HUES6 (cell line): Measurements from ENCODE around the gene OSBPL7.
"Not testable (repeated sequence)": the region's sequence is repeated elsewhere in the genome, so short reads cannot be mapped to it uniquely, and the experiment has no call there.

Source experiments
- H3K27ac ChIP-seq: 2 replicates; pipeline ENCODE4 v1.7.0; 2013; ENCODE audit warnings: low read depth, mild to moderate bottlenecking, low read length, inconsistent platforms
- H3K27me3 ChIP-seq: 2 replicates; pipeline ENCODE4 v1.6.1; 2013; ENCODE audit warnings: low read length; ENCODE audit not compliant: control insufficient read depth, insufficient read depth
- H3K36me3 ChIP-seq: 2 replicates; pipeline ENCODE4 v1.6.1; 2013; ENCODE audit warnings: low read length; ENCODE audit not compliant: control insufficient read depth, insufficient read depth
- H3K4me1 ChIP-seq: 2 replicates; pipeline ENCODE4 v1.6.1; 2013; ENCODE audit warnings: low read length; ENCODE audit not compliant: control insufficient read depth, insufficient read depth
- H3K4me3 ChIP-seq: 2 replicates; pipeline ENCODE4 v1.5.1; 2013; ENCODE audit warnings: low read depth, low read length
- H3K9ac ChIP-seq: one replicate; pipeline ENCODE4 v1.6.1; 2013; ENCODE audit warnings: mild to moderate bottlenecking, low read length
- H3K9me3 ChIP-seq: 2 replicates; pipeline ENCODE4 v1.6.1; 2013; ENCODE audit warnings: low read depth, low read length; ENCODE audit not compliant: control insufficient read depth, insufficient read depth

OSBPL7 gene

GRCh38 chr17:47776330-47777197 is 45.0 kb downstream of the OSBPL7 start:
- H3K27me3 ChIP-seq: peaks cover 52% of the 10 kb centered on the region
- H3K27ac ChIP-seq: no peak overlapping the region
- H3K4me3 ChIP-seq: no peak overlapping the region
- H3K9me3 ChIP-seq: no peaks in the 10 kb centered on the region
- H3K36me3 ChIP-seq: no peaks in the 10 kb centered on the region
- H3K9ac ChIP-seq: no peak overlapping the region
- no peaks in the 10 kb centered on the region for H3K4me1 ChIP-seq

- no peaks in the 10 kb centered on the region for H3K4me1 ChIP-seq
- peaks cover 47% of the 10 kb centered on the region for H3K27me3 ChIP-seq
- H3K27ac ChIP-seq: no peak overlapping the region
- H3K9ac ChIP-seq: no peak overlapping the region
- no peaks in the 10 kb centered on the region for H3K36me3 ChIP-seq
- no peaks in the 10 kb centered on the region for H3K9me3 ChIP-seq
- H3K4me3 ChIP-seq: no peak overlapping the region
These were observed 46.5 kb downstream of the OSBPL7 start for GRCh38 chr17:47774987-47775580.

GRCh38 chr17:47774331-47774730 is 47.3 kb downstream of the OSBPL7 start:
- H3K4me1 ChIP-seq: no peaks in the 10 kb centered on the region
- no peak overlapping the region for H3K27ac ChIP-seq
- H3K4me3 ChIP-seq: no peak overlapping the region
- H3K36me3 ChIP-seq: no peaks in the 10 kb centered on the region
- H3K27me3 ChIP-seq: peaks cover 47% of the 10 kb centered on the region
- no peak overlapping the region for H3K9ac ChIP-seq
- no peaks in the 10 kb centered on the region for H3K9me3 ChIP-seq

GRCh38 chr17:47773649-47774048 is 47.9 kb downstream of the OSBPL7 start:
- not testable (repeated sequence) for H3K9ac ChIP-seq, H3K27ac ChIP-seq, H3K4me1 ChIP-seq, H3K36me3 ChIP-seq, H3K9me3 ChIP-seq, H3K4me3 ChIP-seq
- H3K27me3 ChIP-seq: peaks cover 47% of the 10 kb centered on the region

GRCh38 chr17:47763913-47764582 is 57.5 kb downstream of the OSBPL7 start:
- Histone ChIP-seq H3K36me3 (no peaks in the 10 kb centered on the region), H3K9ac (no peak overlapping the region), H3K27me3 (peaks cover 5% of the 10 kb centered on the region), H3K4me3 (no peak overlapping the region), H3K9me3 (peaks cover 5% of the 10 kb centered on the region), H3K27ac (no peak overlapping the region), H3K4me1 (no peaks in the 10 kb centered on the region)

- peaks cover 10% of the 10 kb centered on the region for H3K27me3 ChIP-seq
- no peak overlapping the region for H3K4me3 ChIP-seq
- H3K4me1 ChIP-seq: no peaks in the 10 kb centered on the region
- peaks cover 3% of the 10 kb centered on the region for H3K9me3 ChIP-seq
- H3K9ac ChIP-seq: no peak overlapping the region
- no peaks in the 10 kb centered on the region for H3K36me3 ChIP-seq
- H3K27ac ChIP-seq: no peak overlapping the region
These were observed 58.9 kb downstream of the OSBPL7 start for GRCh38 chr17:47762728-47763127.

- Histone ChIP-seq H3K9ac (no peak overlapping the region), H3K4me3 (no peak overlapping the region), H3K27ac (no peak overlapping the region), H3K9me3 (no peaks in the 10 kb centered on the region), H3K27me3 (peaks cover 18% of the 10 kb centered on the region), H3K36me3 (no peaks in the 10 kb centered on the region), H3K4me1 (no peaks in the 10 kb centered on the region)
These were observed 61.0 kb downstream of the OSBPL7 start for GRCh38 chr17:47760409-47761140.

- Histone ChIP-seq H3K36me3 (no peaks in the 10 kb centered on the region), H3K9me3 (no peaks in the 10 kb centered on the region), H3K27me3 (peaks cover 18% of the 10 kb centered on the region), H3K9ac (no peak overlapping the region), H3K4me3 (no peak overlapping the region), H3K27ac (no peak overlapping the region), H3K4me1 (no peaks in the 10 kb centered on the region)
These were observed 64.2 kb downstream of the OSBPL7 start for GRCh38 chr17:47757386-47757785.
